Measurements from ENCODE around the gene CAMTA1.
"Not testable (repeated sequence)": the region's sequence is repeated elsewhere in the genome, so short reads cannot be mapped to it uniquely, and the experiment has no call there.

Gene CAMTA1

DNA sequence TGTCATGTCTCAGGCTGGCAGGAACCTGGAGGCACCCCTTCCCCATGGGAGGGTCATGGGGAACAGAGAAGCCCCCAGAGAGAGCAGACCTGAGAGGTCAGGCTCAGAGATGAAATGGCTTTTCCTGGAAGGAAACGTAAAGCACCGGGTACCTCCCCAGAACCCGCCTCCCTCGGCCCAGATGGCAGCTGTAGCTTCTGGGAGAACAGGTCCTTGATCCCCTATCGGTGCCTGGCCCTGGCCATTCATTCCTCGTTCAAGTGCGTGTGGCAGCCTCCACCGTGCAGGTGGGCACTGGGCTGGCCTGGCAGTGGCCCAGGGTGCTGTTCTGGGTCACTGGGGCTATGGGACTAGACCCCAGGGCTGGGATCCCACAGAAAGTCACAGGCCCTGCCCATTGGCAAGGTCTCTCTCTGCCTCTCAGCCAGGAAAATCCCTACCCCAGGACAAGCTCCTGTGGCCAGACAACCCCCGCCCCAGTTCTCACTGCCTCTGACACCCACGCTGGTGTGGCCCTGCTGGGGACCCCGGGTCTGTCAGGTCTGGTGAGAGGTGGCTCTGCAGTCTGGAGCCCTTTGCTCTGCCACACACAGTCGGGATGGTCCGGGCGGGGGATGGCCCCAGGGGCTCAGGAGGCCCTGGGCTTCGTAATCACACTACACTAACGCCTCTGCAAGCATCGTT is 802.7 kb downstream of the CAMTA1 start:
- no peak for DNase-seq

DNA sequence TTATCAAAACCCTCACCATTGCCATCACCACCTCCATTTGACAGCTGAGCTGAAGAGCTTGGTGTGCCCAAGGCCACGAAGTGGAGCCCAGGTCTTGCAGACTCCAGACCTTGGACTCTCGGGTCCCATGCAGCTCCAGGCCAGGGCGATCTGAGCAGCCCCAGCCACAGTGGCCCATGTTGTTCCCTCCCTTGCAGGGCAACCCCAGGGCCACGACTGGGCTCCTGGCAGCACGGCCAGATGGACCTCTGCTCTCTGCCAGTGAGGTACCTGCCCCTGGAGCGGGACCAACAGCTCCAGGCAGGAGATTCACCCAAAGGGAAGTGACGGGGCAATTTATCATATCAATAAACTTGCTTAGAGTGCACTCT is 803.2 kb downstream of the CAMTA1 start:
- no peak for DNase-seq

DNA sequence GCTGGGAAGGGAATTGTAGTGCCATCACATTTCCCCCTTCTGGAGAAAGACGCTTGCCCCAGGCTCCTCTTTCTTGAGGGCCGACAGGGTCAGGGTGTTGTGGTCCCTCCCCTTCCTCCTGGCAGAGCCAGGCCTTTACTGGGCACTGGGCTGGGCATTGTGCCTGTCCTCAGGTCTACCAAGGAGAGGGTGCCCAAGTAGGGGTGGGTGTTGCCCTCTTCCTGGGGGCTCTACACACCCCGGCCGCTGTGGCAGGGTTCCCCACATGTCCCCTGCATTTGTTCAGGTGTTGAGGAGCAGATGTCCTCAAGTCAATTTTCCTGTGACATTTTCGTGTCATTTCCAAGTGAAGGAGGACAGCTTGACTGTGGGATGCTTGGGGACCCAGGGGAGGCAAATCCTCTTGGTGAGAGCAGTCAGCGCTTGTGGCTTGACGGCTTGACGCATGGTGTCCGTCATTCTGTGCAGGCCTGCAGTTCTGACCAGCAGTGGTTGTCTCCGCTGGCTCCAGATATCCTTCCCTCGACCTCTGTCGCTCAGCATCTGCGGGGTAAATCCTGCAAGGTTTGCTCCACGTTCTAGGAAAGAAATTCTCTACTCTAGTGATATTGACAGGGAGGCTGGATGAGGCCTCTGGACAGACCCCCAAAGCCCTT is 804.0 kb downstream of the CAMTA1 start:
- DNase-seq = no peak

DNA sequence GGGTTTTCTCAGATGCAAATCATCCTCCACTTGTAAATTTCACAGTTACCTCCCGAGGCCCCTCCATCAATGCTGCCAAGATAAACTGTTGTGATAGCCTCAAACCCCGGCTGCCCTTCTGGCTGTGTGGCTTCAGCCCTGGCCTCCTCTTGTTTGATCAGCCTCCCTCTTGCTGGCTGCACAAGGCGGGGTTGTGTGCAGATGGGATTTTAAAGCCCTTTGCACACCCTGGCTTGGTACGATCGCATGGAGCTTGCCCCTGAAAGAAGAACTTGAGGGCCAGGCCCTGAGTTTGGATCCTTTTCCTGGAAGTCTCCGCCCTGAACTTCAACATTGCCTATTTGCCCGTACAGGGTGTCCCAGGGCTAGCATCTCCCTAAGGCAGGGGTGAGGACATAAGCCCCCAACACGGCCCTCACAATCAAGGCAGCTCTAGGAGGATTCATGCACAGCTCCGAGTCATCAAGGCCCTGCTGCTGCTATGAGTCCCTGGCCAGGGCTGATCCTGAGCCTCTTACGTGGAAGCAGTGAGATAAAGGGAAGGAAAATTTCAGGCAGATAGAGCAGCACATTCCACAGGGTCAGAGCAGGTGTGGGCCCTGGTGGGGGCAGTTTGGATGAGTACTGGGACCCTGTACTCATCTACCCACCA is 804.6 kb downstream of the CAMTA1 start:
- DNase-seq = no peak

DNA sequence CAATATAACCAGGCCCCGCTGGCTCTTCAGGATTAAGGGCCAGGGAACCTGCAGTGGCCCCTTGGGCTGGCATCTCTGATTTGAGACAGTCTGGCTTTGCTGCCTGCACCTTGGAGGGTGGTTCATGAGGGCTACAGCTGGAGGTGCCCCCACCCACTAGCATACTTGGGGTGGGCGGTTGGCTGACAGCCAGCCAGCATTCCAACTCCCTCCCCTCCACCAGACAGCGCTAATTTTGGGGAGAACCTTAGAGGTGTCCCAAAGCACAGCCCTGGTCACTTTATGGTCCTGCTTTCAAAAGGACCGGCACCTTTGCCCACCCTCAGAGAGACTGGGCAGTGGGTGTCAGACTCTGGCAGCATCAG is 805.2 kb downstream of the CAMTA1 start:
- DNase-seq = no peak

DNA sequence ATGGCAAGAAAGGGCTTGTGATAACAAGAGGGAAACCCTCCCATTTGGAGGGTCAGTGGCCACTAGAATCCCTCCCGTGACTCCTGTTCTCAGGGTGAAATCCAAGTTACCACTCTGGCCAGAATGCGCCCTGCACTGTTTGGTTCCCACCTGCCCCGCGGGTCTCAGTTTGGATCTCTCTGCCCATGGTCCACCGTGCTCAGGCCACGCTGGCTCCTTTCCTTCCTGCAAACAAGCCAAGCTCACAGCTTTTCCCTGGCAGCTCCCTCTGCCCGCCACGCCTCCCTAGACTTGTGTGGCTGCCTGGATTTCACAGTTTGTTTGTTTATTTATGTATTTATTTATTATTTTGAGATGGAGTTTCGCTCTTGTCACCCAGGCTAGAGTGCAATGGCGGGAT is 806.3 kb downstream of the CAMTA1 start:
- no peak for DNase-seq

DNA sequence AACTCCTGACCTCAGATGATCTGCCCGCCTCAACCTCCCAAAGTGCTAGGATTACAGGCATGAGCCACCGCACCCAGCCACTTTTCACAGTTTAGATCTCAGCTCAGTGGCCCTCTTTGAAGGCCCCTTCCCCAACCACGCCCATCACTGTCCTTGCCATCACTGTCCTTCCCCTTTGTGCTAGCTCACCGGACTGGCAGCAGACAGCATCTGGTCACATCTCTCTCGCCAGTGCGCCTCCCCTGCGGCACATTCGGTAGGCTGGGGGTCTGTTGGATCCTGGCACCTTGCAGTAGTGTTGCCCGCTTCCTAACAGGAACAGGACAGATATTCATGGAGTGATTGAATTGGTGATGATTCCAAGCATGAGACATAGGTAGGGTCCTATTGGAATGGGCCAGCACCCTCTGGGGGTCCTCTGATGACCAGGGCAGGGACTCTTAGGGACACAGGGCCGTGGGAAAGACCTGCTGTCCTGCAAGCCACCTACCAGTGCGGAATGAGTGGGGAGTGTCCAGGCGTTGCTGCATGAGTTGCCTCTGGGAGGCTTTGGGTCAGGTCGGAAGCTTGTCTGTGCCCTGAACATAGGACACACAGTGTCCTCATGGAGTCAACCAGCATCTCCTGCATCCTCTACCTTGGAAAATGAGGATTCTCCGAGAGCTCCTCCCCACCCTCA is 807.0 kb downstream of the CAMTA1 start:
- no peak for DNase-seq

DNA sequence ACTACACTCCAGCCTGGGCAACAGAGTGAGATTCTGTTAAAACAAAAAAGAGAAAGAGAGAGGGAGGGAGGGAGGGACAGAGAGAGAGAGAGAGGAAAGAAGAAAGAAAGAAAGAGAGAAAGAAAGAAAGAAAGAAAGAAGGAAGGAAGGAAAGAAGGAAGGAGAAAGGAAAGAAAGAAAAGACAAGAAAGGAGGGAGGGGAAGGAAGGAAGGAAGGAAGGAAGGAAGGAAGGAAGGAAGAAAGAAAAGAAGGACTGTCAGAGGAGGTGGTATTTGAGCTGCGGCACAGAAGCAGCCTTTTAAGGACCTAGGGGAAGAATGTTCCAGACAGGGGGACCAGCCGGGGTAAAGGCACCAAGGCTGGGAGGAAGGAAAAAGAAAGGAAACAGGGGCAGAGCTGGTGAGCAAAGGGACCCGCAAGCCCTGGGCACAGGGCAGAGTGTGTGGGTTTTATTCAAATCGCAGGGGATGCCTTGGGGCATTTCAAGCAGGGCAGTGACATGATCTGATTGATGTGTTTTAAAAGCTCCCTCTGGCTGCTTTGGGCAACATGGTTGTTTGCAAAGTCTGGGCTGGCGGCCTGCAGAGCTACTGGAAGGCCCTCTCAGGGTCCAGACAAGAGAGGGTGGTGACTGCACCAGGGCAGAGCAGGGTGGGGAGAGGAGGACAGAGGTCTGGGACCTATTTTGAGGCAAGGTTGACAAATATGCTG is 808.9 kb downstream of the CAMTA1 start:
- DNase-seq = no peak

DNA sequence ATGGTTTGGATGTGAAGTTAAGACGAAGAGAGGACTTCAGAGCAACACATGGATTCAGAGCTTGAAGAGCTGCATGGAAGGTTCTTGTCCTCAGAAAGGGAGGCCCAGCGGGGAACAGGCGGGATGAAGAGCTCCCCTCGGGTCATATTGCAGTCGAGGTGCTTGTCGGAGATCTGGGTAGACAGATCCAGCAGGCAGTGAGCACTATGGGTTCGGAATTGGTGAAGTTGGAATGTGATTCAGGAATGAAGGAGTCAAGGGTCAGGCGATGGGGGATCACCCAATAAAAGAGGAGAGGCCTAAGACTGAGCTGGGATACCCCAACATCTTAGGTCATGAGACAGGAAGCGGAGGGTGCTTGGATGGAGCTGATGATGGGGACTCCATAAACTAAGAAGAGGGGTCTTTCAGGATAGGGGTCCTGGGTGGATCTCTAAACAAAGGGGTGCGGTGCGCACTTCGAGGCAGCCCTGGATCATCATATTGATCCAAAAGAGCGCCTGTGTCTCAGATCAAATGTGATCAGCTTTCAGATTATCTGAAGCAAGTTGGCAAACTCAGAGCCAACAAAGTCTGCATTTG is 809.6 kb downstream of the CAMTA1 start:
- DNase-seq = no peak

DNA sequence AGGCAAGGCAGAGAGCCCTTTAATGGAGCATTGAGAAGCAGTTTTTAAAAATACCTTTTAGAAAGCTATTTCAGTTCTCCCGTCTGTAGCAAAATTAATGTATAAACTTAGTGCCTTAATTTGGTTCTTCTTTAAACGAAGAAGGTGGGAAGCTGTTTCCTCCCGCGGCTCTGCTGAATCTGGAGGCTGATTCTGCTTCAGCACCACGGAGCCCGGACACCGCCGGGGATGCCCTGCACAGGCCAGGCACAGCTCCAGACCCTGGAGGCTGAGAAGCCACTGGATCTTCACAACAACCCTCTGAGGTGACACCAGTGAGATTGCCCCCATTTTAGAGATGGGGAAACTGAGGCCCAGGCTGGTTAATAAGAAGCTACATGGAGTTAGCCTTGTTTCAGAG is 810.1 kb downstream of the CAMTA1 start:
- DNase-seq = no peak

DNA sequence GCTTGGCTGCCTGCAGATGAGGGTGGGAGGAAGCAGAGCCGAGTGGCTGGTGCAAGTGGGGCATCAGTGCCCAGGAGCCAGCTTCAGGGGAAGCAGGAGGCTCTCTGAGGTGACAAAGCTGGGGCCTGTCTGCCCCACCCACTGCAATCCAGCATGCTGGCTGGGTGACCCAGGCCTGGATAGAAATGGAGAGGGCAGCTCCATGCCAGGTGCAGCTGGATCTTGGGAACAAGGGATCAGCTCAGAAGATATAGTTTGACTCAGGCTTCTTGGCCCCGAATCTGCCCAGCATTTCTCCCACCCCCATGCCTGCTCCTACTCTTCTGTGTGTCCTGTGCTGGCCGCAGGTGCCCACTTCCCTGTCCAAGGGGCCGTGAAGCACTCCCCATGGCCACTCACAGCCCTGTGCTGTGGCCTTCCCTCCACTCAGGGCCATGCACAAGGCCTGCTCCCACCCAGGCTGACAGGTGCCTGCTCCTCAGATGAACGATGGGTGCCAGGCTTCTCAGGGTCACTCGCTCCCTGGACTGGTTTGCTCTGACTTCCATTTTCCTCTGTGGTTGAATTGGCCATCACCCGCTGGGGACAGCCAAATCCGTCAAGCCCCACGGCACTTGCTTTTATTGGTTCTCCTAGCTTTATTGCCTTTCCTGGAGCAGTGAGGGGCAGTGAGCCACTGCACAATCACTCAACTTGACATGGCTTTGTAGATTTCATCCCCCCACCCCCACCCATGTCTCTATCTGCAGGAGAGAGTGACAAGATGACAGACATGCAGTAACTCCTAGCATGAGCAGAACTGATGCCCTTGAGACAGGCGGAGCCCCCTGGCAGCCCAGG is 811.1 kb downstream of the CAMTA1 start:
- no peak for DNase-seq

DNA sequence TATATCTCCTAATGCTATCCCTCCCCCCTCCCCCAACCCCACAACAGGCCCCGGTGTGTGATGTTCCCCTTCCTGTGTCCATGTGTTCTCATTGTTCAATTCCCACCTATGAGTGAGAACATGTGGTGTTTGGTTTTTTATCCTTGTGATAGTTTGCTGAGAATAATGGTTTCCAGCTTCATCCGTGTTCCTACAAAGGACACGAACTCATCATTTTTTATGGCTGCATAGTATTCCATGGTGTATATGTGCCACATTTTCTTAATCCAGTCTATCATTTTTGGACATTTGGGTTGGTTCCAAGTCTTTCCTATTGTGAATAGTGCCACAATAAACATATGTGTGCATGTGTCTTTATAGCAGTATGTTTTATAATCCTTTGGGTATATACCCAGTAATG is 812.8 kb downstream of the CAMTA1 start:
- not testable (repeated sequence) for DNase-seq

DNA sequence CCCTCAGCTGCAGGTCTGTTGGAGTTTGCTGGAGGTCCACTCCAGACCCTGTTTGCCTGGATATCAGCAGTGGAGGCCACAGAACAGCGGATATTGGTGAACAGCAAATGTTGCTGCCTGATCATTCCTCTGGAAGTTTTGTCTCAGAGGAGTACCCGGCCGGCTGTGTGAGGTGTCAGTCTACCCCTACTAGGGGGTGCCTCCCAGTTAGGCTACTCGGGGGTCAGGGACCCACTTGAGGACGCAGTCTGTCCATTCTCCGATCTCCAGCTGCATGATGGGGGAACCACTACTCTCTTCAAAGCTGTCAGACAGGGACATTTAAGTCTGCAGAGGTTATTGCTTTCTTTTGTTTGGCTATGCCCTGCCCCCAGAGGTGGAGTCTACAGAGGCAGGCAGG is 819.7 kb downstream of the CAMTA1 start:
- DNase-seq = not testable (repeated sequence)

DNA sequence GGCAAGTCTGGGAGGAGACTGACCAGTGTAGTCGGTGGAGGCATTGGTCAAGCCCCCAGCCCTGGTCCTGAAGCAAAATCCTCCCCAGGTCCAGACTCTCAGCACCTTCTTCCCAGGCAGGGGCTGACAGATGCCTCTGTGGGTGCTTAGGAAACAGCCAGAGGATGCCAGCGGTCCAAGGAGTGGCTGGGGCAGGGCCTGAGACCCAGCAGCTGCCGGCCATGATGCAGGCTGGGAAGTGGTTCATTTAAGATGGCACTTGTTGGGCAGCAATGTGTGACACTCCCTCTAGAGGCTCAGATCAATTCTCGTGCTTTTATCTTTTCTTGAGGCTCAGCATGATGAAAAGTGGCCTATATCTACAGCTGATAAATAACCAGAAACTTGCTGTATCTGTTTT is 820.8 kb downstream of the CAMTA1 start:
- no peak for DNase-seq

DNA sequence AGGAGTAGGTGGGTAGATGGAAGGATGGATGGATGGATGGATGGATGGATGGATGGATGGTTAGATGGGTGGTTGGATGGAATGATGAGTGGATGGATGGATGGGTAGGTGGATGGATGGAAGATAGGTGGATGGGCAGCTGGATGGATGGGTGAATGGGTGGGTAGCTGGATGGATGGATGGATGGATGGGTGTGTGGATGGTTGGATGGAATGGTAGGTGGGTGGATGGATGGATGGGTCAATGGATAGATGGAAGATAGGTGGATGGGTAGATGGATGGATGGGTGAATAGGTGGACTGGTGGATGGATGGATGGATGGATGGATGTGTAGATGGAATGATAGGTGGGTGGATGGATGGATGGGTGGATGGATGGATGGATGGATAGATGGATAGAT is 821.8 kb downstream of the CAMTA1 start:
- DNase-seq = no peak

DNA sequence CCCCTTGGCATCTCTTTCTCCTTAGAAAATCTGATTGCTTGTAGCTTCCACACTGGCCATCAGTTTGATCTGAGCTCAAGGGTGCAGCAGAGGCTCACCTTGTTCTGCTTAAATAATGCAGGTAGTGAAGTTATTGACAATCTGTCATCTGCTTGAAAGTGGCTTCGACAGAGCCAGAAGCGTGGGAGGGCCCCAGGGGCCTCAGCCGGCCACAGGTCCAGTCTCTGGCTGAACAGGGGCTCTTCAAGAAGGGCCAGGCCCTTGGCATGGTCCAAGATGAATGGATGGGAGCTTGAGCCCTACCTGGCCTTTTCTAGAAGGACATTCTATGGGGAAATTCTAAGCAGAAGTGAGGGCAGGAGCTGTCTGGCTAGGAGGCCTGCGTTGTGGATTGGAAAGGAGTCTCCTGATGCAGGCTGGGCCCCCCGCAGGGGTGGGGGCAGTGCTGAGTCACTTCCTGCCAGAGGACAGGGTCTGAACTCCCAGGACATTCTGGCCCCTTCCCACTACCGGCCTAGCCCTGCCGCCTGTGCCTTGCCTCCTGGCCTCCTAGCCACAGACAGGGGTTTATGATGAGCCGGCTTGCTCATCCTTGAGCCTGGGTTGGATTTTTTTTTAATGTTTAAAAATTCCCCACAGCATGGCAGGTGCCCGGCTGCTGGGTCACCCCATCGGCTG is 823.5 kb downstream of the CAMTA1 start:
- DNase-seq = no peak

DNA sequence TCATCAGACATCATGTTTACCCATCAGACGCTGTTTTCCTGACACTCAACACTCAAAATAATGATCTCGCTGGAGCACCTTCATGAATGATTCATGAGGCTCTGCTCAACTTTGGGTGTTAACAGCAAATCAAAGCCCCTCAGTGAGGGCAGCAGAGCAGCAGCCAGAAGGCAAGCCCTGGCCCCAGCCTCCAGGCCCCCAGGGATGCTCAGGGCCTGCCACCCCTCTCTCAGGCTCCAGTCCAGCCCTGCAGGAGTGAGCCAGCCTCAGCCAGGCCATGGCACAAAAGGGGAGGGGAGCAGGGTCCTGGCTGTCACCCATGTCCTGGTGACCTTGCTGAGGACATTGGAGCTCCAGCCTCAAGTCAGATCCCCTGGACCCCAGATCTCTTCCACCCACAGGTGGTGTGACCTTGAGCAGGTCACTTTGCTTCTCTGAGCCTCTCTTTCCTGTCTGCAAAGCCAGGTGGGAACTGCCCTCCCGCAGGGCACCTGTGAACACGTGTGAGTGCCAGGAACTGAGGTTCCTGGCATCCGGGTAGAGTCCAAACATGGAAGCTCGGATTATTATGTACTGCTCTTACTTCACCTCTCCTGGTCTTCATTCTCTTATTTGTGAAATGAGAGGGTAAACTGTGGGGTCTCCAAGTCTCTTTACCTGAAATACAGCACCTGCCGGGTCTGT is 824.2 kb downstream of the CAMTA1 start:
- DNase-seq = no peak

DNA sequence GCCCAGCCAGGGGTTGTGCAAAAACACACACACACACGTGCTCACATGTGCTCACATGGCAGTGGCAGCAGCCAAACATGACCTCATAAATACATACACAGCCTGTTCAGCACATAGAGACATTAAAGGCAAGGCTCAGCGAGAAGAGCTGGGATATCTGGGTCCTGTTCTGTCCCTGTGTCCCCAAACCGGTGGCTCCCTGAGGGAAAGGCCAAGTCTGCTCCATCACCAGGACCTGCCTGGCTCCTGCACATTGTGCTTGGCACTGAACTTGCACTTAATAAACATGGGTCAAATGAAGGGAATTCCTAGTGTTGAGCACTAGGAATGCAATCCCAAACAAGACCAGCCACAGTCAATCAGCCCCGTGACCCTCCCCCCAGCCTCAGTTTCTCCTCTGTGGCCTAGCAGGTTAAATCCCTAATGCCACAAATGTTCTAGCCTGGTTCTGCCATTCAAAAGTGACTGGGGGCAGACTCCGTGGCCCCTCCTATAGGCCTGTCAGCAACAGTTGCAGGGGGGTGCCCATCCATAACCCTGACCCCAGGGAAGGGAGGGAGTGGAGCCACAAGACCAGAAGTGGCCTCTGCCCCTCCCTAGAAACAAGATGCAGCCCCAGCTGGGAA is 825.0 kb downstream of the CAMTA1 start:
- no peak for DNase-seq

DNA sequence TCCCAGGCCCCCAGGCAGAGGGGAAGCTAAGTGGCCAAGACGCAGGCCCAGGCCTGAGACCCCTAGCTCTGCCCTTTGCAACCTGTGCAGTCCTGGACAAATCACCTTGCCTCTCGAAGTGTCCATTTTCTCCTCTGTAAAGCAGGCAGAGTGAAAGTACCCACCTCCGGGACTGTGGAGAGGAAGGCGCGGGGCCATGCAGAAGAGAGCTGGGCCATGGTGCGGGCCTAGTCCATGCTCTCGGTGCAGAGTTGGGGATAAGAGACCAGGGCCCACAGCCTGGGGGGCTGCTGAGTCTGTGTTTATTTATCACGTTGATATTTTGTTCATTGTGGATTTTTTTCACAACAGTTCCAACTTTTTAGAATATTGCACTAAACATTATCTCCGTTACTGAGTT is 825.7 kb downstream of the CAMTA1 start:
- no peak for DNase-seq

DNA sequence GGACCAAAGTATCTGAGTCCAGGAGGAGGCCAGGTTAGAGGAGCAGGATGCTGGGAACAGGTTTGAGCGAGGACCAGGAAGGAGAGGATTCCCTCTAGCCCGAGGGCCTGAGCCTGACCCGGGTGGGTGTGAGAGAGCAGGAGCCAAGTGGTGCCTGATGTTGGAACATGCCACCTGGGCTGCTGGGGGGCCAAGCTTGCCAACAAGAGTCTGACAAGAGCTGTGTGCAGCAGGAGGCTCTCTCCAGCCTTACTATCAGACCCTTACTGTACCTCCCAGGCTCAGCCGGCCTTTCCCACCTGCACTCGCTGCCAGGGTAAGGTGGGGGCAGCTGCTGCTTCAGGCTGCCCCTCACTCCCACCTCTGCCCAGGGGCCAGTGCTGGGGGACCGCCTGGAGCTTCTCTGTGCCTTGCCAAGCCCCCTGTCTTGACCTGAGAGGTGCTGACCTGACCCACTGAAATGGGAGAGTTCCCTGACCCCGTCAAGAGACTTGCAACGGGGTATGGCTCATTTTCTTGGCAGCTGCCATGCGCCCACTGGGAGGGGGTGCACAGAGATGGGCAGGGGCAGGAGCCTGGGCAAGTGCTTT is 826.3 kb downstream of the CAMTA1 start:
- DNase-seq = no peak

Data from T-helper 2 cell (primary cell).